B cell (primary cell): ENCODE results near the gene TCERG1L. TPM values are rescaled to one million over a fixed set of nuclear protein-coding genes. Genes with fewer than 3 reads are reported as not detected.

Experiments used
- ATAC-seq: fragments of 200-7000 bp; cut with Tn5 transposase; one replicate; pipeline ENCODE4 v1.10.0; 2021; ENCODE audit warnings: low read depth, mild to moderate bottlenecking, moderate number of reproducible peaks, moderate library complexity
- CTCF ChIA-PET: fragments of 350-600 bp; sonication (Branson Sonifier 250); formaldehyde crosslinking; loops from one replicate; lab custom pipeline; 2021; ENCODE audit warnings: antibody characterized with exemption, inconsistent platforms; lab: Charles Lee
- POLR2A ChIA-PET: fragments of 350-600 bp; sonication (Branson Sonifier 250); formaldehyde crosslinking; loops from one replicate; lab custom pipeline; 2021; ENCODE audit warnings: antibody characterized with exemption; lab: Charles Lee
- DNase-seq: peaks from one replicate; pipeline ENCODE4 v3.0.0; 2013
- H2AFZ ChIP-seq: 2 replicates; pipeline ENCODE4 v1.6.1; 2012; ENCODE audit warnings: mild to moderate bottlenecking, low read depth, low read length; ENCODE audit not compliant: insufficient read depth, poor library complexity, severe bottlenecking
- H3K27ac ChIP-seq, 2 donors: 1 replicate in 1 of 2; 2 replicates in 1 of 2; pipeline ENCODE4 v1.5.1; 2012 to 2013; ENCODE audit warnings: low read length in 2 of 2, mild to moderate bottlenecking in 2 of 2, moderate library complexity in 1 of 2
- H3K27me3 ChIP-seq, 4 experiments: fragments of 200-600 bp in 1 of 4; sonication (generic) in 1 of 4; replicated peaks in 1 of 4; 1 replicate in 2 of 4; 2 replicates in 2 of 4; pipeline versions ENCODE4 v1.6.1 to v1.7.0; 2013 to 2016; ENCODE audit warnings: low read length in 3 of 4, mild to moderate bottlenecking in 2 of 4, mixed read lengths in 1 of 4, moderate library complexity in 1 of 4; ENCODE audit not compliant: insufficient read depth in 4 of 4, control insufficient read depth in 3 of 4; ENCODE audit errors: control extremely low read depth in 1 of 4
- H3K36me3 ChIP-seq, 2 experiments: replicated peaks in 1 of 2; 1 replicate in 1 of 2; 2 replicates in 1 of 2; pipeline versions ENCODE4 v1.6.1 to v1.7.1; 2013; ENCODE audit warnings: low read length in 1 of 2; ENCODE audit not compliant: insufficient read depth in 2 of 2, control insufficient read depth in 1 of 2; ENCODE audit errors: control extremely low read depth in 1 of 2, extremely low read depth in 1 of 2
- H3K4me1 ChIP-seq, 2 donors: fragments of 200-600 bp in 1 of 2; sonication (generic) in 1 of 2; 1 replicate in 1 of 2; 2 replicates in 1 of 2; pipeline versions ENCODE4 v1.5.1 to v1.6.1; 2013 to 2017; ENCODE audit warnings: low read length in 2 of 2; ENCODE audit not compliant: control insufficient read depth in 2 of 2, insufficient read depth in 2 of 2
- H3K4me2 ChIP-seq: replicated peaks from 2 replicates; pipeline ENCODE3; 2012; ENCODE audit warnings: mild to moderate bottlenecking, low read depth, low read length; ENCODE audit not compliant: poor library complexity, severe bottlenecking
- H3K4me3 ChIP-seq, 5 experiments: fragments of 200-600 bp in 1 of 5; sonication (generic) in 1 of 5; 1 replicate in 3 of 5; 2 replicates in 2 of 5; pipeline versions ENCODE4 v1.5.1 to v1.7.0; 2011 to 2016; ENCODE audit warnings: low read length in 4 of 5, mild to moderate bottlenecking in 4 of 5, low read depth in 2 of 5, control low read depth in 1 of 5, moderate library complexity in 1 of 5; ENCODE audit not compliant: insufficient read depth in 1 of 5; ENCODE audit errors: control extremely low read depth in 1 of 5, extremely low read depth in 1 of 5
- H3K79me2 ChIP-seq: fragments of 200-600 bp; sonication (generic); one replicate; pipeline ENCODE4 v1.6.0; 2016; ENCODE audit warnings: low read length; ENCODE audit not compliant: control insufficient read depth, insufficient read depth
- H3K9ac ChIP-seq: fragments of 200-600 bp; sonication (generic); 2 replicates; pipeline ENCODE4 v1.6.1; 2017; ENCODE audit warnings: mild to moderate bottlenecking, low read length, moderate library complexity
- H3K9me3 ChIP-seq, 3 donors: one replicate each; pipeline versions ENCODE4 v1.6.1 to v1.7.1; 2013; ENCODE audit warnings: low read length in 2 of 3; ENCODE audit not compliant: control insufficient read depth in 2 of 3, insufficient read depth in 1 of 3; ENCODE audit errors: control extremely low read depth in 1 of 3
- H4K20me1 ChIP-seq: 2 replicates; pipeline ENCODE4 v1.6.0; 2012; ENCODE audit warnings: mild to moderate bottlenecking, low read length; ENCODE audit not compliant: insufficient read depth, control insufficient read depth, poor library complexity, severe bottlenecking
- H3K27ac Mint-ChIP-seq: one replicate; pipeline ENCODE4 v1.8.0; 2021; ENCODE audit warnings: mixed read lengths
- H3K27me3 Mint-ChIP-seq: one replicate; pipeline ENCODE4 v1.8.0; 2021; ENCODE audit warnings: mixed read lengths
- H3K4me1 Mint-ChIP-seq: one replicate; pipeline ENCODE4 v1.8.0; 2021; ENCODE audit warnings: mixed read lengths
- H3K4me3 Mint-ChIP-seq: one replicate; pipeline ENCODE4 v1.8.0; 2021; ENCODE audit warnings: mixed read lengths
- H3K9me3 Mint-ChIP-seq: one replicate; pipeline ENCODE4 v1.8.0; 2022; ENCODE audit warnings: mixed read lengths; ENCODE audit not compliant: insufficient read depth
- CTCF ChIP-seq: fragments of 200-600 bp; IDR thresholded peaks from one replicate; pipeline ENCODE4 v1.8.0; 2022; ENCODE audit warnings: antibody characterized with exemption, mild to moderate bottlenecking
- EZH2 ChIP-seq: IDR thresholded peaks from 2 replicates; pipeline ENCODE4 v1.6.1; 2012; ENCODE audit warnings: borderline replicate concordance, low read depth, mild to moderate bottlenecking, moderate library complexity, low read length; ENCODE audit not compliant: insufficient read depth, poor library complexity, severe bottlenecking
- WGBS: methylation state at CpG from one replicate; pipeline ENCODE4 v1.1.5; 2013; ENCODE audit warnings: missing lambda C conversion rate; ENCODE audit not compliant: insufficient coverage; 5-methylcytosine and 5-hydroxymethylcytosine counted together
- intact Hi-C: fragments of 100-400 bp; cut with micrococcal nuclease; formaldehyde crosslinking; loops from one replicate; pipeline ENCODE4 v1.10.0; 2022
- polyA plus RNA-seq: library from polyadenylated mRNA; depleted of rRNA; stranded (reverse); fragments of >200 nt; gene quantifications from 2 replicates; pipeline ENCODE4 v1.2.3, GENCODE V29; 2012
- total RNA-seq, 2 donors: library from RNA; stranded (reverse); fragments of 120-200 nt in 1 of 2; gene quantifications; 1 replicate in 1 of 2; 2 replicates in 1 of 2; pipeline versions ENCODE4 v1.2.3 to v1.2.4, GENCODE V29; 2013 to 2022

TCERG1L gene
- total and polyA plus RNA-seq, 2 donors (not counting 1 experiment from before 2014, with no cell fraction given): 0.10 TPM; not detected in 1

GRCh38 chr10:131198843-131199242 is 112.7 kb downstream of the TCERG1L start:
- ATAC-seq (no peak), DNase-seq (no peak)
- Histone ChIP-seq H3K9ac (no peak overlapping the region), H3K27ac (no peak overlapping the region), H3K4me2 (no peak overlapping the region), H4K20me1 (no peaks in the 10 kb centered on the region), H3K9me3 (peaks cover 0 to 24% (median 0%) of the 10 kb centered on the region in 3 donors), H3K36me3 (no peaks in the 10 kb centered on the region), H3K4me3 (no peak overlapping the region), H3K79me2 (no peaks in the 10 kb centered on the region), H2AFZ (no peak overlapping the region), H3K27me3 (no peaks in the 10 kb centered on the region), H3K4me1 (no peaks in the 10 kb centered on the region)
- WGBS: 75% methylated on average over 7 of the region's 7 CpGs
- Mint-ChIP-seq H3K4me3 (no peak overlapping the region), H3K27me3 (no peaks in the 10 kb centered on the region), H3K27ac (no peak overlapping the region), H3K4me1 (no peaks in the 10 kb centered on the region), H3K9me3 (no peaks in the 10 kb centered on the region)
- POLR2A ChIA-PET: no interaction called here
- intact Hi-C loops: no loop called here
- CTCF ChIA-PET: no interaction called here
- TF ChIP-seq CTCF: no peak
- no peak for TF ChIP-seq EZH2

GRCh38 chr10:131198401-131198800 is 113.1 kb downstream of the TCERG1L start:
- peaks cover 2% of the 10 kb centered on the region for H3K9me3 Mint-ChIP-seq
- Histone ChIP-seq H3K4me2 (no peak overlapping the region), H4K20me1 (no peaks in the 10 kb centered on the region), H3K27me3 (no peaks in the 10 kb centered on the region), H3K36me3 (no peaks in the 10 kb centered on the region), H2AFZ (no peak overlapping the region), H3K4me1 (no peaks in the 10 kb centered on the region), H3K4me3 (no peak overlapping the region), H3K27ac (no peak overlapping the region), H3K79me2 (no peaks in the 10 kb centered on the region), H3K9ac (no peak overlapping the region), H3K9me3 (peaks cover 0 to 21% (median 0%) of the 10 kb centered on the region in 3 donors)
- ChIA-PET CTCF (no interaction called here), POLR2A (no interaction called here)
- no peak for DNase-seq
- H3K4me1 Mint-ChIP-seq: no peaks in the 10 kb centered on the region
- 89% methylated on average over 10 of the region's 10 CpGs for WGBS
- H3K27ac Mint-ChIP-seq: no peak overlapping the region
- intact Hi-C loops: no loop called here
- no peak for ATAC-seq
- no peak for TF ChIP-seq EZH2
- TF ChIP-seq CTCF: no peak
- H3K4me3 Mint-ChIP-seq: no peak overlapping the region
- H3K27me3 Mint-ChIP-seq: no peaks in the 10 kb centered on the region
